GM21515 (cell line): ENCODE data around the gene TREX2.

Experiments used
- ATAC-seq: cut with Tn5 transposase; IDR thresholded peaks from one replicate; pipeline ENCODE4 v1.9.1; 2021; ENCODE audit not compliant: unreplicated experiment

The TREX2 gene

GRCh38 chrX:153438532-153438931, 7.3 kb downstream of the TREX2 start:
- no peak for ATAC-seq

GRCh38 chrX:153435845-153436244, 10.0 kb downstream of the TREX2 start:
- no peak for ATAC-seq

GRCh38 chrX:153434801-153435200, 11.1 kb downstream of the TREX2 start:
- ATAC-seq: no peak

GRCh38 chrX:153433781-153434285, 12.0 kb downstream of the TREX2 start:
- no peak for ATAC-seq

- ATAC-seq: no peak
Observed at GRCh38 chrX:153433161-153433680, 12.6 kb downstream of the TREX2 start.

GRCh38 chrX:153430796-153431195, 15.1 kb downstream of the TREX2 start:
- no peak for ATAC-seq

GRCh38 chrX:153426204-153426603, 19.7 kb downstream of the TREX2 start:
- no peak for ATAC-seq

- ATAC-seq: no peak
Observed at GRCh38 chrX:153423652-153424051, 22.2 kb downstream of the TREX2 start.

- ATAC-seq: no peak
Observed at GRCh38 chrX:153421856-153422255, 24.0 kb downstream of the TREX2 start.

- ATAC-seq: no peak
Observed at GRCh38 chrX:153420851-153421599, 24.8 kb downstream of the TREX2 start.

GRCh38 chrX:153417637-153418036, 28.2 kb downstream of the TREX2 start:
- ATAC-seq: no peak

- ATAC-seq: no peak
Observed at GRCh38 chrX:153416781-153417450, 28.9 kb downstream of the TREX2 start.

- no peak for ATAC-seq
Observed at GRCh38 chrX:153414856-153415510, 30.9 kb downstream of the TREX2 start.

GRCh38 chrX:153413731-153414130, 32.1 kb downstream of the TREX2 start:
- no peak for ATAC-seq

GRCh38 chrX:153412746-153413720, 32.8 kb downstream of the TREX2 start:
- ATAC-seq: no peak

- no peak for ATAC-seq
Observed at GRCh38 chrX:153411988-153412574, 33.8 kb downstream of the TREX2 start.

- ATAC-seq: peak; percentile 64
Observed at GRCh38 chrX:153411255-153411987, 34.4 kb downstream of the TREX2 start, which contains the start of gene ZFP92. Gene ZFP92 (plus strand): TSS chrX:153411472. CDS start chrX:153418323, 6,851 bp downstream.

GRCh38 chrX:153410888-153411254, 35.0 kb downstream of the TREX2 start:
- ATAC-seq: no peak

- ATAC-seq: no peak
Observed at GRCh38 chrX:153410373-153410772, 35.5 kb downstream of the TREX2 start.
